GM13977 (cell line): Measurements from ENCODE around the gene TKT.

Source experiments
- DNase-seq: peaks from one replicate; pipeline ENCODE4 v3.0.0; 2012; ENCODE audit warnings: low spot score
- in situ Hi-C: fragments of 300-500 bp; cut with MboI; formaldehyde crosslinking; loops from one replicate; pipeline ENCODE4 v1.12.0; 2022; ENCODE audit warnings: low sequenced_read_pairs, low pct_unique_long_range_greater_than_20kb, mixed read lengths, inconsistent platforms; ENCODE audit not compliant: unreplicated experiment
- TF ChIP-seq, protein P1 (sequence below): IDR thresholded peaks from 2 replicates; pipeline ENCODE4 v1.5.1; 2012; ENCODE audit warnings: mild to moderate bottlenecking, control low read depth; ENCODE audit not compliant: insufficient read depth; ENCODE audit errors: extremely low read depth, missing control alignments

TKT gene

GRCh38 chr3:53293867-53294266, 38.0 kb upstream of the TKT start:
- TF ChIP-seq, protein P1, sequence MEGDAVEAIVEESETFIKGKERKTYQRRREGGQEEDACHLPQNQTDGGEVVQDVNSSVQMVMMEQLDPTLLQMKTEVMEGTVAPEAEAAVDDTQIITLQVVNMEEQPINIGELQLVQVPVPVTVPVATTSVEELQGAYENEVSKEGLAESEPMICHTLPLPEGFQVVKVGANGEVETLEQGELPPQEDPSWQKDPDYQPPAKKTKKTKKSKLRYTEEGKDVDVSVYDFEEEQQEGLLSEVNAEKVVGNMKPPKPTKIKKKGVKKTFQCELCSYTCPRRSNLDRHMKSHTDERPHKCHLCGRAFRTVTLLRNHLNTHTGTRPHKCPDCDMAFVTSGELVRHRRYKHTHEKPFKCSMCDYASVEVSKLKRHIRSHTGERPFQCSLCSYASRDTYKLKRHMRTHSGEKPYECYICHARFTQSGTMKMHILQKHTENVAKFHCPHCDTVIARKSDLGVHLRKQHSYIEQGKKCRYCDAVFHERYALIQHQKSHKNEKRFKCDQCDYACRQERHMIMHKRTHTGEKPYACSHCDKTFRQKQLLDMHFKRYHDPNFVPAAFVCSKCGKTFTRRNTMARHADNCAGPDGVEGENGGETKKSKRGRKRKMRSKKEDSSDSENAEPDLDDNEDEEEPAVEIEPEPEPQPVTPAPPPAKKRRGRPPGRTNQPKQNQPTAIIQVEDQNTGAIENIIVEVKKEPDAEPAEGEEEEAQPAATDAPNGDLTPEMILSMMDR: no peak
- DNase-seq: no peak
- in situ Hi-C loops: no loop called here

DNA sequence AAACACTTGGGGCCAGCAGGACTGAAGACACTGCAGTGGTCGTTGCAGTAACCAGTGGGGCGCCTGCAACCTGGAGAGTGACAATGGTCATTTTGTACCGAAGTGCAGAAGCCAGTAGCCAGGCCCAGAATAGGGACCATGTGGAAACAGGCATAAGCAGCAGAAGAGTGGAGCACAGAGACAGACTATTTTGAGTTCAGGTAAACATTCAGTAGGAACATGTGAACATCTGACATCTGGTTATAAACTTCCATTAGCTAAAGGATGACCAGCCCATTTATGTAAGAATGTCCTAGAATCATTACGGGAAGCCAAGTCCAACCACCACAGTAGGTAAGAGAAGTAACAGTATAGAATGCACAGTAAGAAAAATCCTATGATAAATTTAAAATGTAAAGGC, 32.4 kb upstream of the TKT start:
- in situ Hi-C loops: no loop called here
- TF ChIP-seq, protein P1: no peak
- no peak for DNase-seq

- TF ChIP-seq, protein P1: no peak
- no peak for DNase-seq
- in situ Hi-C loops: no loop called here
Measured at GRCh38 chr3:53287131-53287629, 31.4 kb upstream of the TKT start.

DNA sequence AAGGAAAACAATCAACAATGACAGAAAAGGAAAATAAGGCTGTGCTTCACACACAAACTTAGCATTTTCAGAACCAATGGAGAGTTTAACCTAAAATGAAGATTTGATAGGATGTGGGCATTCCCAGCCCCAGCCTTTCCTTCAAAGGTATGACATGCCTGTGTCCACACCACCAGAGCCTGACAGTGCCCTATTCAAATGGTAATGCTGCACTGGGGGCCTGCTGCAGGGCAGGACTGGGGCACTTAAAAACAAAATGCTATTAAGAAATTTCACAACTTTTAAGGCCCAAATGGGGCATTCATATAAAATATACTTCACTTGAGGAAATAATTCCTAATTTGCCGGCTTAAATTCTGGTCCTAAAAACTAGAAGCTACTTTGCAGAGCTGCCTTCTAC, 30.9 kb upstream of the TKT start:
- TF ChIP-seq, protein P1: no peak
- in situ Hi-C loops: no loop called here
- DNase-seq: no peak

DNA sequence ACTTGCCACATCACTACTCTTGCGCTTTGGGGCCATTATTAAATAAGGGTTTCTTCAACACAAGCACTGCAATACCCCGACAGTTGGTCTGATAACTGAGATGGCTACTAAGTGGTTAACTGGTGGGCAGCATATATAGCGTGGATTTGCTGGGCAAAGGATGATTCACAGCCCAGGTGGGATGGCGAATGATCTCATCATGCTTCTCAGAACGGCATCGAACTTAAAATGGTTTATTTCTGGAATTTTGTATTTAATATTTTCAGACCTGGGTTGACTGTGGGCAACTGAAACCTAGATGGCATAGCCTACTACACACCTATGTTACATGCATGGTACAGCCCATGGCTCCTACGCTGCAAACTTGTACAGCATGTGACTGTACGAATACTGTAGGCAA, 26.8 kb upstream of the TKT start:
- no peak for DNase-seq
- in situ Hi-C loops: no loop called here
- TF ChIP-seq, protein P1: no peak

DNA sequence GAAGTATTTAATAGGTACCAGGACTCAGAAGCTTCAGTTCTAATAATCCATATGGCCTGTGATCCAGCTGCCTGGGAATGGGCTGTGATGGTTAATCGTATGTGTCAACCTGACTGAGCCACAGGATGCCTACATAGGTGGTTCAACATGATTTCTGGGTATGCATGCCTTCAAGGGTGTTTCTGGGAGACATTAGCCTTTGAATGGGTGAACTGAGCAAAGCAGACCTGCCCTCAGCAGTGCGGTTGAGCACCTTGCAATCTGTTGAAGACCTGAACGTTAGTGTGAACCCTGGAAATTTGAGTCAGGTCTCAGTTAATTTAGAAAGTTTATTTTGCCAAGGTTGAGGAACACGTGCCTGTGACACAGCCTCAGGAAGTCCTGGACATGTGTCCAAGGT, 22.8 kb upstream of the TKT start:
- DNase-seq: no peak
- in situ Hi-C loops: no loop called here
- TF ChIP-seq, protein P1: no peak
